ENCODE measurements around the gene KATNAL1. TPM values are rescaled to one million over a fixed set of nuclear protein-coding genes. Genes with fewer than 3 reads are reported as not detected.
"Not testable (repeated sequence)": the region's sequence is repeated elsewhere in the genome, so short reads cannot be mapped to it uniquely, and the experiment has no call there.

KATNAL1 gene
- total RNA-seq, 1 donor from 2014 or later: 29.3 TPM

GRCh38 chr13:30268673-30269072, 38.7 kb downstream of the KATNAL1 start:
- Mint-ChIP-seq H3K4me1 (ENCODE audit: unreplicated experiment) (no peaks in the 10 kb centered on the region), H3K4me3 (ENCODE audit: unreplicated experiment) (no peak overlapping the region), H3K27me3 (ENCODE audit: unreplicated experiment) (no peaks in the 10 kb centered on the region), H3K9me3 (ENCODE audit: unreplicated experiment) (no peaks in the 10 kb centered on the region), H3K27ac (ENCODE audit: unreplicated experiment) (no peak overlapping the region), H3K36me3 (ENCODE audit: unreplicated experiment) (peaks cover 13% of the 10 kb centered on the region)
- DNase-seq (ENCODE audit: extremely low spot score, unreplicated experiment): no peak
- TF ChIP-seq CTCF (IDR thresholded peaks at IDR 0.05): no peak

- no peak overlapping the region for H3K27ac Mint-ChIP-seq (ENCODE audit: unreplicated experiment)
- no peaks in the 10 kb centered on the region for H3K9me3 Mint-ChIP-seq (ENCODE audit: unreplicated experiment)
- H3K4me1 Mint-ChIP-seq (ENCODE audit: unreplicated experiment): no peaks in the 10 kb centered on the region
- no peak for DNase-seq (ENCODE audit: extremely low spot score, unreplicated experiment)
- H3K36me3 Mint-ChIP-seq (ENCODE audit: unreplicated experiment): peaks cover 15% of the 10 kb centered on the region
- H3K27me3 Mint-ChIP-seq (ENCODE audit: unreplicated experiment): no peaks in the 10 kb centered on the region
- H3K4me3 Mint-ChIP-seq (ENCODE audit: unreplicated experiment): no peak overlapping the region
- no peak for TF ChIP-seq CTCF (IDR thresholded peaks at IDR 0.05)
These were observed 40.6 kb downstream of the KATNAL1 start for GRCh38 chr13:30266756-30267155.

- H3K27me3 Mint-ChIP-seq (ENCODE audit: unreplicated experiment); H3K4me3 Mint-ChIP-seq (ENCODE audit: unreplicated experiment); H3K9me3 Mint-ChIP-seq (ENCODE audit: unreplicated experiment); H3K27ac Mint-ChIP-seq (ENCODE audit: unreplicated experiment); DNase-seq (ENCODE audit: extremely low spot score, unreplicated experiment): not testable (repeated sequence)
- peaks cover 28% of the 10 kb centered on the region for H3K4me1 Mint-ChIP-seq (ENCODE audit: unreplicated experiment)
- H3K36me3 Mint-ChIP-seq (ENCODE audit: unreplicated experiment): peaks cover 13% of the 10 kb centered on the region
These were observed 48.1 kb downstream of the KATNAL1 start for GRCh38 chr13:30259149-30259733.

- Mint-ChIP-seq H3K9me3 (ENCODE audit: unreplicated experiment) (peaks cover 4% of the 10 kb centered on the region), H3K4me3 (ENCODE audit: unreplicated experiment) (peak overlapping the region; percentile 10), H3K36me3 (ENCODE audit: unreplicated experiment) (peaks cover 16% of the 10 kb centered on the region), H3K27ac (ENCODE audit: unreplicated experiment) (peak overlapping the region; percentile 49), H3K27me3 (ENCODE audit: unreplicated experiment) (no peaks in the 10 kb centered on the region), H3K4me1 (ENCODE audit: unreplicated experiment) (peaks cover 28% of the 10 kb centered on the region)
- DNase-seq (ENCODE audit: extremely low spot score, unreplicated experiment): no peak
- TF ChIP-seq CTCF (IDR thresholded peaks at IDR 0.05): no peak
These were observed 49.8 kb downstream of the KATNAL1 start for GRCh38 chr13:30257468-30258099.

GRCh38 chr13:30256713-30257467, 50.5 kb downstream of the KATNAL1 start:
- peaks cover 28% of the 10 kb centered on the region for H3K4me1 Mint-ChIP-seq (ENCODE audit: unreplicated experiment)
- TF ChIP-seq CTCF (IDR thresholded peaks at IDR 0.05): peak; percentile 27
- DNase-seq (ENCODE audit: extremely low spot score, unreplicated experiment): no peak
- H3K9me3 Mint-ChIP-seq (ENCODE audit: unreplicated experiment): peaks cover 4% of the 10 kb centered on the region
- H3K27me3 Mint-ChIP-seq (ENCODE audit: unreplicated experiment): no peaks in the 10 kb centered on the region
- H3K27ac Mint-ChIP-seq (ENCODE audit: unreplicated experiment): peak overlapping the region; percentile 49
- peaks cover 17% of the 10 kb centered on the region for H3K36me3 Mint-ChIP-seq (ENCODE audit: unreplicated experiment)
- peak overlapping the region; percentile 10 for H3K4me3 Mint-ChIP-seq (ENCODE audit: unreplicated experiment)
